GM12874 (cell line): ENCODE results near the gene B3GALT6.

Experiments used
- CTCF ChIP-seq: IDR thresholded peaks from 2 replicates; pipeline ENCODE4 v1.5.1; 2011; ENCODE audit warnings: low read depth, mild to moderate bottlenecking, control low read depth, low read length, moderate library complexity; ENCODE audit not compliant: insufficient read depth

Gene B3GALT6

GRCh38 chr1:1210726-1211540 is 21.1 kb upstream of the B3GALT6 start:
- no peak for TF ChIP-seq CTCF

- TF ChIP-seq CTCF, result no peak
Observed at GRCh38 chr1:1211541-1212441, 20.2 kb upstream of the B3GALT6 start.

- TF ChIP-seq CTCF, result no peak
Observed at GRCh38 chr1:1212780-1213344, 19.2 kb upstream of the B3GALT6 start.

- no peak for TF ChIP-seq CTCF
Observed at GRCh38 chr1:1213345-1214265, 18.4 kb upstream of the B3GALT6 start, which contains the start of gene TNFRSF4. Gene TNFRSF4, minus strand, starts transcription at chr1:1214153. Its CDS starts 26 bp downstream, at chr1:1214127.

- no peak for TF ChIP-seq CTCF
Observed at GRCh38 chr1:1215080-1215676, 16.9 kb upstream of the B3GALT6 start.

- TF ChIP-seq CTCF, result no peak
Observed at GRCh38 chr1:1215881-1216605, 16.0 kb upstream of the B3GALT6 start.
